Lower lobe of right lung (tissue), 2 donors: Measurements from ENCODE around the gene SLAMF1. TPM values are rescaled to one million over a fixed set of nuclear protein-coding genes. Genes with fewer than 3 reads are reported as not detected.

Experiments used
- ATAC-seq, 2 donors: fragments of 200-7000 bp; cut with Tn5 transposase; one replicate each; pipeline ENCODE4 v1.9.1; 2020 to 2022; ENCODE audit warnings: mild to moderate bottlenecking in 2 of 2, moderate library complexity in 2 of 2
- DNase-seq: peaks from one replicate; pipeline ENCODE4 v3.0.0-alpha.2; 2020
- H3K27ac ChIP-seq: fragments of 200-600 bp; one replicate; pipeline ENCODE4 v1.8.0; 2022
- H3K27me3 ChIP-seq: fragments of 200-600 bp; one replicate; pipeline ENCODE4 v1.8.0; 2022; ENCODE audit warnings: low read depth
- H3K36me3 ChIP-seq: fragments of 200-600 bp; one replicate; pipeline ENCODE4 v1.8.0; 2022; ENCODE audit warnings: mild to moderate bottlenecking
- H3K4me1 ChIP-seq: fragments of 200-600 bp; one replicate; pipeline ENCODE4 v1.8.0; 2022
- H3K4me3 ChIP-seq: fragments of 200-600 bp; one replicate; pipeline ENCODE4 v1.8.0; 2022; ENCODE audit warnings: mild to moderate bottlenecking
- H3K9me3 ChIP-seq: fragments of 200-600 bp; one replicate; pipeline ENCODE4 v1.8.0; 2022
- CTCF ChIP-seq: fragments of 200-600 bp; IDR thresholded peaks from one replicate; pipeline ENCODE4 v1.8.0; 2022; ENCODE audit warnings: antibody characterized with exemption, mild to moderate bottlenecking
- intact Hi-C: fragments of 100-400 bp; cut with DNase I; formaldehyde crosslinking; loops from one replicate; pipeline ENCODE4 v1.11.0; 2022
- total RNA-seq: library from RNA; stranded (reverse); fragmentation: NEBNext Ultra II Directional; extraction: Animal tissue kit (Norgen Biotek cat#: 25700); gene quantifications from one replicate; pipeline ENCODE4 v1.2.1, GENCODE V29; 2021
- donor health status: DM: no; HTN: yes; CAD: no; lungs with severe emphysema.

Gene SLAMF1
- total RNA-seq, 1 donor from 2014 or later = 1.4 TPM

GRCh38 chr1:160618763-160619274, 28.0 kb downstream of the SLAMF1 start:
- Histone ChIP-seq H3K9me3 (no peaks in the 10 kb centered on the region), H3K27ac (no peak overlapping the region), H3K36me3 (no peaks in the 10 kb centered on the region), H3K4me3 (no peak overlapping the region), H3K27me3 (no peaks in the 10 kb centered on the region), H3K4me1 (no peaks in the 10 kb centered on the region)
- intact Hi-C loops = no loop called here
- ATAC-seq (peak in 1 of 2 donors; percentile 32), DNase-seq (no peak)
- TF ChIP-seq CTCF = peak; percentile 58

GRCh38 chr1:160618327-160618726, 28.5 kb downstream of the SLAMF1 start:
- Histone ChIP-seq H3K27me3 (no peaks in the 10 kb centered on the region), H3K36me3 (no peaks in the 10 kb centered on the region), H3K9me3 (no peaks in the 10 kb centered on the region), H3K4me1 (no peaks in the 10 kb centered on the region), H3K27ac (no peak overlapping the region), H3K4me3 (no peak overlapping the region)
- TF ChIP-seq CTCF = no peak
- no peak for DNase-seq
- intact Hi-C loops = no loop called here
- no peak for ATAC-seq

GRCh38 chr1:160615660-160616059, 31.2 kb downstream of the SLAMF1 start:
- no peak for TF ChIP-seq CTCF
- intact Hi-C loops = no loop called here
- Histone ChIP-seq H3K27ac (no peak overlapping the region), H3K4me3 (no peak overlapping the region), H3K27me3 (no peaks in the 10 kb centered on the region), H3K9me3 (no peaks in the 10 kb centered on the region), H3K36me3 (no peaks in the 10 kb centered on the region), H3K4me1 (no peaks in the 10 kb centered on the region)
- no peak for DNase-seq
- ATAC-seq = no peak

GRCh38 chr1:160614410-160614809, 32.4 kb downstream of the SLAMF1 start:
- no peak for TF ChIP-seq CTCF
- no peak overlapping the region for H3K4me3 ChIP-seq
- H3K27ac ChIP-seq = no peak overlapping the region
- intact Hi-C loops = no loop called here
- DNase-seq (no peak), ATAC-seq (no peak)
- H3K36me3 ChIP-seq = no peaks in the 10 kb centered on the region
- no peaks in the 10 kb centered on the region for H3K9me3 ChIP-seq
- no peaks in the 10 kb centered on the region for H3K27me3 ChIP-seq
- no peaks in the 10 kb centered on the region for H3K4me1 ChIP-seq

GRCh38 chr1:160612613-160613218, 34.1 kb downstream of the SLAMF1 start:
- intact Hi-C loops = no loop called here
- Histone ChIP-seq H3K9me3 (no peaks in the 10 kb centered on the region), H3K27ac (no peak overlapping the region), H3K4me3 (no peak overlapping the region), H3K36me3 (no peaks in the 10 kb centered on the region), H3K4me1 (no peaks in the 10 kb centered on the region), H3K27me3 (no peaks in the 10 kb centered on the region)
- no peak for TF ChIP-seq CTCF
- no peak for DNase-seq
- no peak for ATAC-seq
